Breast epithelium (tissue), 4 donors: ENCODE results near the gene SOX1. TPM values are rescaled to one million over a fixed set of nuclear protein-coding genes. Genes with fewer than 3 reads are reported as not detected.
A peak's percentile ranks its signal among the peaks of the same experiment; 100 is the strongest.

ENCODE experiments used
- DNase-seq, 2 donors: peaks; one replicate each; pipeline ENCODE4 v3.0.0-alpha.2; 2019; ENCODE audit warnings: low spot score in 2 of 2
- H3K27ac ChIP-seq, 2 donors: fragments of 200-600 bp; sonication (generic) in 1 of 2; one replicate each; pipeline ENCODE4 v1.5.1; 2016 to 2019; ENCODE audit warnings: mild to moderate bottlenecking in 1 of 2
- H3K27me3 ChIP-seq, 2 donors: fragments of 200-600 bp; sonication (generic) in 1 of 2; one replicate each; pipeline versions ENCODE4 v1.5.1 to v1.6.0; 2017 to 2019; ENCODE audit warnings: control low read depth in 1 of 2, mild to moderate bottlenecking in 1 of 2
- H3K36me3 ChIP-seq: fragments of 200-600 bp; one replicate; pipeline ENCODE4 v1.5.1; 2019
- H3K4me1 ChIP-seq, 2 donors: fragments of 200-600 bp; sonication (generic); one replicate each; pipeline ENCODE4 v1.5.1; 2016 to 2019; ENCODE audit warnings: control low read depth in 1 of 2
- H3K4me3 ChIP-seq, 3 donors: fragments of 200-600 bp; sonication (generic); 1 replicate in 2 of 3; 2 replicates in 1 of 3; pipeline ENCODE4 v1.5.1; 2016 to 2019; ENCODE audit warnings: mild to moderate bottlenecking in 3 of 3, moderate library complexity in 2 of 3
- H3K9me3 ChIP-seq, 2 donors: fragments of 200-600 bp; sonication (generic) in 1 of 2; one replicate each; pipeline ENCODE4 v1.5.1; 2016 to 2019; ENCODE audit warnings: control low read depth in 1 of 2
- POLR2A ChIP-seq: fragments of 450-650 bp; IDR thresholded peaks from one replicate; pipeline ENCODE4 v1.6.1; 2016; ENCODE audit warnings: antibody characterized with exemption, mild to moderate bottlenecking, moderate library complexity
- POLR2AphosphoS5 ChIP-seq, 3 donors: sonication (generic); formaldehyde crosslinking; IDR thresholded peaks; one replicate each; pipeline ENCODE4 v1.6.1; 2017; ENCODE audit warnings: antibody characterized with exemption in 3 of 3
- intact Hi-C: fragments of 100-400 bp; cut with DNase I; formaldehyde crosslinking; loops from one replicate; pipeline ENCODE4 v1.15.1; 2023; ENCODE audit warnings: low total_unique reads
- total RNA-seq, 3 donors: library from RNA; depleted of rRNA; stranded (reverse); fragments of >200 nt; gene quantifications; one replicate each; pipeline ENCODE4 v1.1.0, GENCODE V29; 2016
- TF ChIP-seq, protein P1 (sequence below), 3 donors: fragments of 450-650 bp; IDR thresholded peaks; one replicate each; pipeline ENCODE4 v1.5.1; 2016 to 2017; ENCODE audit warnings: antibody characterized with exemption in 3 of 3, mild to moderate bottlenecking in 3 of 3, moderate library complexity in 3 of 3

The SOX1 gene
- total RNA-seq, 3 donors from 2014 or later = not detected

DNA sequence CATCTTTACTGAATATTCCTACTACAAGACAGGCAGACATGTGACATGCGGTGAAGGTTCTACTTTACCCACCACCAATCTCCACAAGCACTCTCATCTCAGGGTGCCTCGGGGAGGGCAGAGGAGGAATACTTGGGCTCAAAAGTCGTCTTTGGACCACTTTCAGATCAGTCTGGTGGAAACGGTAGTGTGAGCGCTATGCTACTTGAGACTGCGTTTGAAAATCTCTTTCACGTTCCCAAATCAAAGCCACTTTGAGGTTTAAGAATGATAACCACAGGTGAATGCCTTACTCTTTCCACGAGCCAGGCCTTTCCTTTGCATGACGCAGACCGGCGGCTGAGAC, 1.5 kb upstream of the SOX1 start:
- intact Hi-C loops = no loop called here
- Histone ChIP-seq H3K9me3 (no peaks in the 10 kb centered on the region), H3K4me1 (no peaks in the 10 kb centered on the region), H3K36me3 (no peaks in the 10 kb centered on the region), H3K27me3 (peaks cover 5 to 91% of the 10 kb centered on the region in 2 donors), H3K4me3 (no peak overlapping the region), H3K27ac (no peak overlapping the region)
- DNase-seq = no peak
- TF ChIP-seq POLR2A (no peak), POLR2AphosphoS5 (IDR thresholded peaks at IDR 0.05) (no peak)
- TF ChIP-seq, protein P1, sequence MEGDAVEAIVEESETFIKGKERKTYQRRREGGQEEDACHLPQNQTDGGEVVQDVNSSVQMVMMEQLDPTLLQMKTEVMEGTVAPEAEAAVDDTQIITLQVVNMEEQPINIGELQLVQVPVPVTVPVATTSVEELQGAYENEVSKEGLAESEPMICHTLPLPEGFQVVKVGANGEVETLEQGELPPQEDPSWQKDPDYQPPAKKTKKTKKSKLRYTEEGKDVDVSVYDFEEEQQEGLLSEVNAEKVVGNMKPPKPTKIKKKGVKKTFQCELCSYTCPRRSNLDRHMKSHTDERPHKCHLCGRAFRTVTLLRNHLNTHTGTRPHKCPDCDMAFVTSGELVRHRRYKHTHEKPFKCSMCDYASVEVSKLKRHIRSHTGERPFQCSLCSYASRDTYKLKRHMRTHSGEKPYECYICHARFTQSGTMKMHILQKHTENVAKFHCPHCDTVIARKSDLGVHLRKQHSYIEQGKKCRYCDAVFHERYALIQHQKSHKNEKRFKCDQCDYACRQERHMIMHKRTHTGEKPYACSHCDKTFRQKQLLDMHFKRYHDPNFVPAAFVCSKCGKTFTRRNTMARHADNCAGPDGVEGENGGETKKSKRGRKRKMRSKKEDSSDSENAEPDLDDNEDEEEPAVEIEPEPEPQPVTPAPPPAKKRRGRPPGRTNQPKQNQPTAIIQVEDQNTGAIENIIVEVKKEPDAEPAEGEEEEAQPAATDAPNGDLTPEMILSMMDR (IDR thresholded peaks at IDR 0.05) = no peak

- H3K4me1 ChIP-seq = no peaks in the 10 kb centered on the region
- H3K9me3 ChIP-seq = no peaks in the 10 kb centered on the region
- no peak overlapping the region for H3K27ac ChIP-seq
- peaks cover 5 to 91% of the 10 kb centered on the region in 2 donors for H3K27me3 ChIP-seq
- peak overlapping the region; percentile 14 to 52 (median 37) for H3K4me3 ChIP-seq
- TF ChIP-seq POLR2A = no peak
- TF ChIP-seq, protein P1 (IDR thresholded peaks at IDR 0.05) = no peak
- no peak for TF ChIP-seq POLR2AphosphoS5 (IDR thresholded peaks at IDR 0.05)
- H3K36me3 ChIP-seq = no peaks in the 10 kb centered on the region
- DNase-seq = no peak
- intact Hi-C loops = no loop called here
Measured at GRCh38 chr13:112065867-112066623, 904 bp upstream of the SOX1 start.

DNA sequence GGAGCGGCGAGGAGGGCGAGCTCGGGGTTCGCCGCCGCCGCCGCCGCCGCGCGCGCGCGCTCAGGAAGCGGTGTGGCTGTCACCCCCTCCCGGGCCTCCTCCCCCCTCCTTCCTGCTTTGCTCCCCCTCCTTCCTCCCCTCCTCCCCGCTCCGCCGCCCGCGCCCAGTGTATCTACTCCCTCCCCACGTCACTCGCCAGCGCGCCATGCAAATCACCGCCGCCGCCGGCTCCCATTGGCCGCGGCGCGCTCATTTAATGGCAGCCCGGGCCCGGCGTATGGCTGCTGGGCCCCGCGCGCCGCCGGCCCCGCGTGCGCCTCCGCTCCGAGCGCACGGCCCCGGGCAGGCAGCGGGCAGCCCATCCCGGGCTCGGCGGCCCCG, 335 bp upstream of the SOX1 start:
- DNase-seq = no peak
- H3K4me1 ChIP-seq = no peaks in the 10 kb centered on the region
- H3K27me3 ChIP-seq = peaks cover 1 to 91% of the 10 kb centered on the region in 2 donors

DNA sequence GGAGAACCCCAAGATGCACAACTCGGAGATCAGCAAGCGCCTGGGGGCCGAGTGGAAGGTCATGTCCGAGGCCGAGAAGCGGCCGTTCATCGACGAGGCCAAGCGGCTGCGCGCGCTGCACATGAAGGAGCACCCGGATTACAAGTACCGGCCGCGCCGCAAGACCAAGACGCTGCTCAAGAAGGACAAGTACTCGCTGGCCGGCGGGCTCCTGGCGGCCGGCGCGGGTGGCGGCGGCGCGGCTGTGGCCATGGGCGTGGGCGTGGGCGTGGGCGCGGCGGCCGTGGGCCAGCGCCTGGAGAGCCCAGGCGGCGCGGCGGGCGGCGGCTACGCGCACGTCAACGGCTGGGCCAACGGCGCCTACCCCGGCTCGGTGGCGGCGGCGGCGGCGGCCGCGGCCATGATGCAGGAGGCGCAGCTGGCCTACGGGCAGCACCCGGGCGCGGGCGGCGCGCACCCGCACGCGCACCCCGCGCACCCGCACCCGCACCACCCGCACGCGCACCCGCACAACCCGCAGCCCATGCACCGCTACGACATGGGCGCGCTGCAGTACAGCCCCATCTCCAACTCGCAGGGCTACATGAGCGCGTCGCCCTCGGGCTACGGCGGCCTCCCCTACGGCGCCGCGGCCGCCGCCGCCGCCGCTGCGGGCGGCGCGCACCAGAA, 1.1 kb downstream of the SOX1 start:
- H3K4me3 ChIP-seq = no peak overlapping the region
- no peak for TF ChIP-seq POLR2AphosphoS5 (IDR thresholded peaks at IDR 0.05)
- TF ChIP-seq POLR2A = no peak
- TF ChIP-seq, protein P1 (IDR thresholded peaks at IDR 0.05) = no peak

More for the DNA sequence above, 335 bp upstream of the SOX1 start:
- Histone ChIP-seq H3K36me3 (no peaks in the 10 kb centered on the region), H3K4me3 (peak overlapping the region; percentile 14 to 52 (median 37)), H3K9me3 (no peaks in the 10 kb centered on the region), H3K27ac (no peak overlapping the region)
- TF ChIP-seq POLR2AphosphoS5 (IDR thresholded peaks at IDR 0.05) (no peak), POLR2A (no peak)
- TF ChIP-seq, protein P1 (IDR thresholded peaks at IDR 0.05) = no peak
- intact Hi-C loops = no loop called here

GRCh38 chr13:112068540-112069060, 1.7 kb downstream of the SOX1 start:
- Histone ChIP-seq H3K27me3 (peaks cover 5 to 91% of the 10 kb centered on the region in 2 donors), H3K4me3 (no peak overlapping the region), H3K9me3 (no peaks in the 10 kb centered on the region), H3K36me3 (no peaks in the 10 kb centered on the region), H3K27ac (no peak overlapping the region), H3K4me1 (peaks cover 0 to 2% of the 10 kb centered on the region in 2 donors)
- TF ChIP-seq POLR2A (no peak), POLR2AphosphoS5 (IDR thresholded peaks at IDR 0.05) (no peak)
- TF ChIP-seq, protein P1 (IDR thresholded peaks at IDR 0.05) = no peak
- DNase-seq = no peak
- intact Hi-C loops = no loop called here

More for the DNA sequence above, 1.1 kb downstream of the SOX1 start:
- H3K9me3 ChIP-seq = no peaks in the 10 kb centered on the region
- DNase-seq = no peak
- H3K4me1 ChIP-seq = no peaks in the 10 kb centered on the region
- H3K27ac ChIP-seq = no peak overlapping the region
- intact Hi-C loops = no loop called here
- no peaks in the 10 kb centered on the region for H3K36me3 ChIP-seq
- H3K27me3 ChIP-seq = peaks cover 5 to 91% of the 10 kb centered on the region in 2 donors
